Fibroblast of upper back skin (primary cell): ENCODE results near the gene DNMT1.

ENCODE experiments used
- DNase-seq: peaks from one replicate; pipeline ENCODE4 v3.0.0-alpha.2; 2013

DNMT1 gene

GRCh38 chr19:10112895-10113591 is 81.7 kb downstream of the DNMT1 start:
- DNase-seq, result peak; percentile 40

GRCh38 chr19:10112037-10112761 is 82.6 kb downstream of the DNMT1 start:
- DNase-seq, result no peak

GRCh38 chr19:10111405-10111811 is 83.3 kb downstream of the DNMT1 start, which contains the start of gene P2RY11:
TSS of gene P2RY11 (plus strand) at chr19:10111693. CDS start at chr19:10111722, 29 bp downstream.
- no peak for DNase-seq

DNA sequence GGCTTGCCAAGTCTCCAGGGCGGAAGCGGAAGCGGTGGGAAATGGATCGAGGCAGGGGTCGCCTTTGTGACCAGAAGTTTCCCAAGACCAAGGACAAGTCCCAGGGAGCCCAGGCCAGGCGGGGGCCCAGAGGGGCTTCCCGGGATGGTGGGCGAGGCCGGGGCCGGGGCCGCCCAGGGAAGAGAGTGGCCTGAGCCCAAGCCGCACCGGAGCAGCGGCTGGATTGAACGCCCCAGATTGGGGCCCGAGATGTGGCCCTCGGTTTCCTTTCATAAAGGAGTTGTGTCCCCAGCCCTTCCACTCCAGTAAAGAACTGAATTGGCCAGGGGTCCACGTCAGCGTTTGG is 83.8 kb downstream of the DNMT1 start:
- no peak for DNase-seq

GRCh38 chr19:10110076-10110971 is 84.4 kb downstream of the DNMT1 start:
- DNase-seq, result no peak

DNA sequence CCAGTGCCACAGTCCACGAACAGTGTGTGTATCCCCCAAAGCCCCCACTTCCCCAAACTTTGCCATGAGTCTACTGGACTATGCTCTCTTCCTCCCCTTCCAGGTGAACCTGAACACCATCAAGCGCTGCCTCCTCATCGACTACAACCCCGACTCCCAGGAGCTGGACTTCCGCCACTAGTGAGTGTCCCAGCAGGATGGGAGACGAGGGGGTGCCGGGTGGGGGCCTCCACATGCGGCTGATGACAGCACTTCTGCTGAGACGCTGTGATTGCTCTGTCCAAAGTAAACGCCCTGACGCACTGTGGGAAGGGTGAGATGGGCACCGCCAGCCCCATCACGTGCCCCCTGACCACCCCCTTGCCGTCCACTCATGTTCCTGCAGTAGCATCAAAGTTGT is 85.2 kb downstream of the DNMT1 start:
- no peak for DNase-seq

DNA sequence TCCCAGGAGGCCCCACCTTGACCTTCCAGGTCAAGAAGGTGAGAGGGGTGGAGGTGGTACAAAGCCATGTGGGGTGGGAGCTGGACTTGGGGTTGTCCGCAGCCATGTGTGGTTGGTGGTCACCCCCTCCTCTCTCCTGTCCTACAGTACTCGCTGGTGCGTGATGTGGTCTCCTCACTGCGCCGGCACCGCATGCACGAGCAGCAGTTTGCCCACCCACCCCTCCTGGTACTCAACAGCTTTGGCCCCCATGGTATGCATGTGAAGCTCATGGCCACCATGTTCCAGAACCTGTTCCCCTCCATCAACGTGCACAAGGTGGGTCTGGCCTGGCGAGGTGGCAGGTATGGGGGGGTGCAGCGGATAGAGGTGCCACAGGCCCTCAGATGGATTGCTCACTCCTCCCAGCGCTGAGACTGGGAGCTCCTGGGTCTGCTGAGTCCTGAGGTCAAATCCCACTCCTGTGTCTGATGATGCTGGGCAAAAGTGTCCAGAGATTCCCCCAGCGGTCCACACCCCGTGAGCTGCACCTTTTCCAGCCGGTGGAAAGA is 86.9 kb downstream of the DNMT1 start:
- no peak for DNase-seq

- DNase-seq, result no peak
Observed at GRCh38 chr19:10107254-10107653, 87.5 kb downstream of the DNMT1 start.

- peak; percentile 99 for DNase-seq
Observed at GRCh38 chr19:10106100-10106936, 88.4 kb downstream of the DNMT1 start, which contains the start of gene PPAN. TSS of gene PPAN (plus strand) at chr19:10106362. CDS start at chr19:10106395, 33 bp downstream.

DNA sequence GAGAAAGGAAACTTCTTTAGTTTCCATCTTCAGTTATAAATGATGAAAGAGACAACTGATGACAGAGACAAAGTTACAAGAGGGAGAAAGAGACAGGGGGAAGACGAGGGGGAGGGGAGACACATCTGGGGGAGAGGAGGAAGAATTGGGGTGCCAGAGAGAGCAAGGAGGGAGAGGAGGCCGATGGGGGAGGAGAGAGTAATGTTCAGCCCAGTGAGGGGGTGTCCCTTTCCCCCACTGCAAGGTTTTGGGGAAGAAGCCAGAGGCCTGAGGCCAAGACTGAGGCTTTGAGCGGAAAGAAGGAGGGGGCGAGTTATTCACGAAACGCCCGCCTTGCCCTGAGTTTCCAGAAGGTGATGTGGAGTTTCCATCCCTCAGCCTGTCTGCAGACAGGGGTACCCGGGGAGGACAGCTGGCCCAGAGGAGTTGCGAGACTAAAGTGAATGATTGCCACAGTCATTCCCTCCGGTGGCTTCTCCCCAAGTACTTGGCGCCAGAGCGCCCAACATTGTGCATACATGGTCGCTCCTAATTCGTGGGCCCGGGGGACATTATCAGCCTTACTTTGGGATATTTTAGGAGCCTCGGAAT is 89.1 kb downstream of the DNMT1 start:
- no peak for DNase-seq

DNA sequence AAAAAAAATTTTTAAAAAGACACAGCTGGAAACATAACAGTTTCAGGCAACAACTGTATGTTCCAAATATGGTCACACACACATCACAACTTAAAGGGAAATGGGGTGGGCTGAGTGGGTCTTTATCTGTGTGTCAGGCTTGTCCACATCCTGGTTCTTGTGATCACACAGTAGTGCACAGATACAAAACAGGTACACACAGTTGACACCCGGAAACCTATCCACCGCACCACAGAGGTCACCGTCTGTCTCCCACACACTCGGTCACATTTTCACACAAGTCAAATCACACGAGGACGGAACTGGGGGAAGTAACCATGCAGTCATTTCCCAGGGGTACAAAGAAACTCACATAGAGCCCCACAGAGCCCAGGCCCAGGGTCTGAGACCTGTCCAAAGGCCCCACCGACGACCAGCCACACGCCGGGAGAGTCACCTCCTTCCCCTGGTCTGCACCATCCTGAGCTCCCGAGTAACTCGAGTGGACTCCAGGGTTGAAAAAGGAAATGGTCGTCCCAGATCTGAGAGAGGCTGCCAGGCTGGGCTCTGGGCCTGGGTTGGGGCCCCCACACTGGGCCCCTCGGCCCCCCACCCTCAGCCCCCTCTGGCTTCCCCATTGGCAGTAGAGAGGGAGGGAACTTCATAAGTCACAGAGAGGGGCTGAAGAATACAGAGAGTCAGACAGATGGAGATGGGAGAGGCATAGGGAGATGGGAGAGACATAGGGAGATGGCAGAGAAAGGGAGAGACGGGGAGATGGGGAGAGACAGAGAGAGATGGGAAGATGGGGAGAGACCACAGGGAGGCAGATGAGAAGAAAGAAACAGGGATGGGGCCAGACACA is 89.9 kb downstream of the DNMT1 start:
- DNase-seq, result no peak

DNA sequence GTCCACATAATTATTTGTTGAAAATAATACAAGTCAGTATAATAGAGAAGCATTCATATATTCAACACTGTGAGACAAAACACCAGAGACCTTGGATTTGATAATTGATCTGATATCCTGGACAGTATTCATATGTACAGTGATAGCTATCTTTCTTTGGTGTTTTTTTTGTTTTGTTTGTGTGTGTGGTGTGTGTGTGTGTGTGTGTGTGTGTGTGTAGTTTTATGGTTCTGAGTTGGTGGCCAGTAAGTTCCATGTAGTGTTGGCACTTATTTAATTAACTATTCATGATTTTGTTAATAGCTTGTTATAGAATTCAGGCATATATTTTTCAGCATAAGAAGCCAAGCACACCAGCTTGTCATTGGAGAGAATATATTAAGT is 90.6 kb downstream of the DNMT1 start:
- no peak for DNase-seq

- DNase-seq, result no peak
Observed at GRCh38 chr19:10102787-10103236, 91.9 kb downstream of the DNMT1 start.

DNA sequence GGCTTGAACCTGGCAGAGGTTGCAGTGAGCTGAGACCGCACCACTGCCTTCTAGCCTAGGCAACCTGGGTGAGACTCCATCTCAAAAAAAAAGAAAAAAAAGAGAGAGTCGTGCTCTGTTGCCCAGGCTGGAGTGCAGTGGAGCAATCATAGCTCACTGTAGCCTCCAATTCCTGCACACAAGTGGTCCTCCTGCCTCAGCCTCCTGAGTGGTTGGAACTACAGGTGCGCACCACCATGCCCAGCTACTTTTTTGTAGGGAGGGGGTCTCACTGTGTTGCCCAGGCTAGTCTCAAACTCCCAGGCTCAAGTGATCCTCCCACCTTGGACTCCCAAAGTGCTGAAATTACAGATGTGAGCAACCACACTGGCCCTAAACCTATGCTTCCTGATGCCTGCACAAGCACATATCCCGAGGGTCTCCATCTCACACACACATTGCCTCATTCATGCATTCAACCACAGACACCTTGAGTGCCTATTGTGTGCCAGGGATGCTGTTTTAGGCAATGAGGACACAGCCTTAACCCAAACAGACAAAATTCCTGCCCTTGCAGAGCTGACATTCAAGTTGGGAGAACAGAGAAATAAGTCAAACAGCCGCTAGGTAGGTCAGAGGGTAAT is 94.5 kb downstream of the DNMT1 start:
- DNase-seq, result no peak

- DNase-seq, result no peak
Observed at GRCh38 chr19:10096615-10096963, 98.2 kb downstream of the DNMT1 start.

DNA sequence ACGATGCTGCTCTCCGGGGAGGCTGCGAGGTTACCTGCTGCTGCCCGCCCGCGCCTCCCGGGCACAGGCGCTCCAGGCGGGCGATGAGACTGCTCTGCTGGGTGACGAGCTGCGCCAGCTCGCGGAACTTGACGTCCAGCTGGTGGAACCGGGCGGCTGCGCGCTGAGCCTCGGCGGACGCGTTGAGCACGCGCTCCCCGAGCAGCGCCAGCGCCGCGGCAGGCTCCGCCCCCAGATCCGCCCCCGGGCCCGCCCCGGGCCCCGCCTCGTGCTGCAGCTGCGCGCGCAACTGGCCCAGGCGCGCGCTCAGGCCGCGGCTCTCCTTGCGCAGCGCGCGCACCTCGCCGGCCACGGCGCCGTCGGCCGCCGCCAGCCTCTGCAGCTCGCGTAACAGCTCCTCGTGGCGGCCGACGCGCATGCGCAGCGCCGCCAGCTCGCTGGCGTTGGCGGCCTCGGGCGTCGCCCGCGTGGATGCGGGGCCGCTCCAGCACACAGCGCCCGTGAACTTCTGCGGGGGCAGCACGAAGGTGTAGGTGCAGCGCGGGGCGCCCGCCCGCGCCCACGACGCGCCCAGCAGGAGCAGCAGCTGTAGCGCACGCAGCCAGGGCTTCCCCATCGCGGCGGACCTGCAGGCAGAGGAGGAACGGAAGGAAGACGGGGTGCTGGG is 98.7 kb downstream of the DNMT1 start:
- peak; percentile 88 for DNase-seq

GRCh38 chr19:10095622-10095947 is 99.2 kb downstream of the DNMT1 start:
- DNase-seq, result no peak

DNA sequence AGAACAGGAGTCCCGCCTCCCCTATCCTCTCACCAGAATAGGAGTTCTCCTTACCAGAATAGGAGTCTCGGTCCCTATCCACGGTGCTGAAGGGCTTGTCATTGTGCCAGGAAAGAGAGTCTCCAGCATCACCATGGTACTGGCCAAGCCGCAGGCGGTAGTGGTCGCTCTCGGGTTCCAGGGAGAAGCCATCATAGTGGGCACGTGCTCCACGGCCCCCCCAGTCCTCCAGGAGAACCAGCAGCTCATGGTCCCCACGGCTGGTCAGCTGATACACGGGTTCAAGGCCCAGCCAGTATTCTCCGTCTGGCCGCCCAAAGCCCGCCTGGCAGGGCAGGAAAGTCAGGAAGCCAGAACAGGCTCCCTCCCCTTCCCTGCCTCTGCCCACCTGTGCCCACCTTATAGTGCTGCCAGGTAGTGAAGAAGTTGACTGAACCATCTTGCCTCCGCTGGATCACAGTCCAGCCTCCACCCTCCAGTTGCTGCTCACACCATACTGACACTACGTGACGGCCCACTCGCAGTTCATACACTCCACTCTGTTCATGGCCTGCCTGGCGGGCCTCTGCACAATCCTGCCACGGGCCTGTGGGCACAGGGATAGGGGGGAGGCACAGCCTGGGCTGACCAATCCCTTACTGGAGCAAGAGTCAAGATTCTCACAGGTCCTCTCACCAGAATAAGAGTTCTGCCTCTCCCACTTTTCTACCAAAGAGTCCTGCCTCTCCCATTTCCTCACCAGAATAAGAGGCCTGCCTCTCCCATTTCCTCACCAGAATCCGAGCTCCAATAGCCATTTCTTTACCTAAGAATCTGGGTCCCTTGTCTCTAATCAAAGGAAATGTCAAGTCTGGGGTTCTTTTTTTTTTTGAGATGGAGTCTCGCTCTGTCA is 101.2 kb downstream of the DNMT1 start:
- DNase-seq, result no peak
